HCT116 (cell line): ENCODE results near the gene MLANA. TPM values are rescaled to one million over a fixed set of nuclear protein-coding genes. Genes with fewer than 3 reads are reported as not detected.

Source experiments
- ATAC-seq: fragments of 200-7000 bp; cut with Tn5 transposase; 2 replicates; pipeline ENCODE4 v1.9.1; 2020; ENCODE audit warnings: mild to moderate bottlenecking, moderate library complexity
- BruUV-seq: library from RNA; stranded (reverse); fragments of 400-500 nt; replicated peaks from 2 replicates; lab custom pipeline; 2021; lab: Mats Ljungman, UMichigan
- CTCF ChIA-PET: fragments of 300-600 bp; sonication (Branson Sonifier 250); formaldehyde crosslinking; loops from one replicate; lab custom pipeline; 2021; ENCODE audit warnings: antibody characterized with exemption; lab: Charles Lee
- POLR2A ChIA-PET: fragments of 300-600, 350-600 bp; sonication (Branson Sonifier 250); formaldehyde crosslinking; loops from one replicate; lab custom pipeline; 2021; ENCODE audit warnings: antibody characterized with exemption; lab: Charles Lee
- RAD21 ChIA-PET, 2 experiments: fragments of 300-600 bp; sonication (Branson Sonifier 250); formaldehyde crosslinking; loops; one replicate each; lab custom pipeline; 2023; ENCODE audit warnings: low total read pairs in 2 of 2; ENCODE audit not compliant: uncharacterized antibody in 2 of 2, unreplicated experiment in 2 of 2, low non-redundant PET in 1 of 2; lab: Charles Lee
- DNase-seq: peaks from one replicate; pipeline ENCODE4 v3.0.0-alpha.2; 2010; ENCODE audit warnings: low read depth, low spot score
- H2AFZ ChIP-seq: fragments of 200-600 bp; shearing (Covaris generic), sonication (generic); 2 replicates; pipeline ENCODE4 v1.6.1; 2017; ENCODE audit warnings: low read depth, mixed run types, mixed read lengths, antibody characterized with exemption, low read length; ENCODE audit not compliant: poor library complexity, severe bottlenecking
- H3K27ac ChIP-seq: 2 replicates; pipeline ENCODE4 v1.5.1; 2012; ENCODE audit warnings: low read depth, low read length
- H3K27me3 ChIP-seq: fragments of 200-600 bp; sonication (generic); 2 replicates; pipeline ENCODE4 v1.6.1; 2016; ENCODE audit warnings: mixed run types, low read length, mixed read lengths; ENCODE audit not compliant: insufficient read depth
- H3K36me3 ChIP-seq, 2 experiments: fragments of 200-500 bp in 1 of 2; fragments of 200-600 bp in 1 of 2; sonication (Bioruptor generic) in 1 of 2; sonication (generic) in 1 of 2; 2 replicates each; pipeline versions ENCODE4 v1.5.1 to v1.6.1; 2014 to 2016; ENCODE audit warnings: low read length in 2 of 2, inconsistent platforms in 1 of 2, mixed read lengths in 1 of 2, mixed run types in 1 of 2; ENCODE audit not compliant: insufficient read depth in 2 of 2, control insufficient read depth in 1 of 2
- H3K4me1 ChIP-seq, 2 experiments: fragments of 200-600 bp in 1 of 2; sonication (generic) in 1 of 2; 2 replicates each; pipeline versions ENCODE4 v1.5.1 to v1.6.1; 2012 to 2017; ENCODE audit warnings: low read length in 2 of 2, inconsistent platforms in 1 of 2, mild to moderate bottlenecking in 1 of 2, mixed read lengths in 1 of 2, mixed run types in 1 of 2, moderate library complexity in 1 of 2; ENCODE audit not compliant: insufficient read depth in 2 of 2, control insufficient read depth in 1 of 2
- H3K4me2 ChIP-seq: fragments of 200-600 bp; sonication (generic); 2 replicates; pipeline ENCODE4 v1.6.1; 2017; ENCODE audit warnings: mixed run types, low read length, mixed read lengths
- H3K4me3 ChIP-seq, 2 experiments: fragments of 200-600 bp in 1 of 2; sonication (generic) in 1 of 2; replicated peaks in 1 of 2; 2 replicates each; pipeline ENCODE4 v1.5.1; 2011 to 2016; ENCODE audit warnings: low read length in 2 of 2, control low read depth in 1 of 2, low read depth in 1 of 2, mild to moderate bottlenecking in 1 of 2, mixed read lengths in 1 of 2, mixed run types in 1 of 2
- H3K79me2 ChIP-seq: fragments of 200-600 bp; sonication (generic); 2 replicates; pipeline ENCODE4 v1.6.1; 2017; ENCODE audit warnings: mild to moderate bottlenecking, mixed run types, low read length, moderate library complexity, mixed read lengths; ENCODE audit not compliant: insufficient read depth
- H3K9ac ChIP-seq: fragments of 200-600 bp; sonication (generic); 2 replicates; pipeline ENCODE4 v1.6.1; 2016; ENCODE audit warnings: low read length, mixed read lengths
- H3K9me2 ChIP-seq: fragments of 200-600 bp; sonication (generic), shearing (Covaris generic); 2 replicates; pipeline ENCODE4 v1.6.1; 2017; ENCODE audit warnings: mixed run types, mild to moderate bottlenecking, moderate library complexity; ENCODE audit not compliant: insufficient read depth
- H3K9me3 ChIP-seq, 2 experiments: fragments of 200-500 bp in 1 of 2; fragments of 200-600 bp in 1 of 2; sonication (Bioruptor generic) in 1 of 2; sonication (generic) in 1 of 2; 2 replicates each; pipeline ENCODE4 v1.6.1; 2014 to 2017; ENCODE audit warnings: low read length in 2 of 2, mixed read lengths in 2 of 2, inconsistent platforms in 1 of 2, low read depth in 1 of 2, mild to moderate bottlenecking in 1 of 2, mixed run types in 1 of 2, moderate library complexity in 1 of 2; ENCODE audit not compliant: control insufficient read depth in 1 of 2, insufficient read depth in 1 of 2
- H4K20me1 ChIP-seq: fragments of 200-600 bp; sonication (generic), shearing (Covaris generic); 2 replicates; pipeline ENCODE4 v1.6.1; 2017; ENCODE audit warnings: mixed run types, mild to moderate bottlenecking, moderate library complexity; ENCODE audit not compliant: insufficient read depth
- CBX3 ChIP-seq: IDR thresholded peaks from 2 replicates; pipeline ENCODE4 v1.6.1; 2012; ENCODE audit warnings: low read depth
- CEBPB ChIP-seq: IDR thresholded peaks from 2 replicates; pipeline ENCODE4 v1.6.1; 2012; ENCODE audit warnings: low read depth
- EGR1 ChIP-seq: IDR thresholded peaks from 2 replicates; pipeline ENCODE4 v1.6.1; 2012; ENCODE audit warnings: low read depth
- EZH2 ChIP-seq: fragments of 200-600 bp; sonication (generic); IDR thresholded peaks from 2 replicates; pipeline ENCODE4 v1.6.1; 2017; ENCODE audit warnings: antibody characterized with exemption, mixed run types
- EZH2phosphoT487 ChIP-seq: fragments of 200-600 bp; IDR thresholded peaks from 2 replicates; pipeline ENCODE4 v1.6.1; 2018; ENCODE audit warnings: antibody characterized with exemption, borderline replicate concordance
- FOSL1 ChIP-seq: IDR thresholded peaks from 2 replicates; pipeline ENCODE4 v1.6.1; 2012; ENCODE audit warnings: low read depth
- POLR2A ChIP-seq: IDR thresholded peaks from 2 replicates; pipeline ENCODE4 v1.7.0; 2011; ENCODE audit warnings: borderline replicate concordance; ENCODE audit not compliant: insufficient read depth, insufficient read length; ENCODE audit errors: extremely low read depth
- RAD21 ChIP-seq: IDR thresholded peaks from 2 replicates; pipeline ENCODE4 v1.6.1; 2012; ENCODE audit warnings: low read depth, mild to moderate bottlenecking
- SIN3A ChIP-seq: IDR thresholded peaks from 2 replicates; pipeline ENCODE4 v1.6.1; 2012; ENCODE audit warnings: low read depth
- SRF ChIP-seq: IDR thresholded peaks from 2 replicates; pipeline ENCODE4 v1.6.1; 2012; ENCODE audit warnings: low read depth
- TCF7L2 ChIP-seq: IDR thresholded peaks from 2 replicates; pipeline ENCODE4 v1.7.0; 2011; ENCODE audit warnings: borderline replicate concordance, inconsistent platforms; ENCODE audit not compliant: insufficient read depth, insufficient read length; ENCODE audit errors: extremely low read depth
- ZNF274 ChIP-seq: fragments of 200-500 bp; sonication (Bioruptor generic); IDR thresholded peaks from 2 replicates; pipeline ENCODE4 v1.6.1; 2014; ENCODE audit warnings: mild to moderate bottlenecking, low read depth, low read length, inconsistent platforms
- intact Hi-C: fragments of 100-400 bp; cut with micrococcal nuclease; formaldehyde crosslinking; loops from 2 replicates; pipeline ENCODE4 v1.10.0; 2022
- total RNA-seq: library from RNA; stranded (reverse); gene quantifications from one replicate; pipeline ENCODE4 v1.2.1, GENCODE V29; 2021; ENCODE audit not compliant: unreplicated experiment
- TF ChIP-seq, protein P1 (sequence below): IDR thresholded peaks from 2 replicates; pipeline ENCODE4 v1.6.1; 2012
- TF ChIP-seq, protein P2 (sequence below): IDR thresholded peaks from 2 replicates; pipeline ENCODE4 v1.6.1; 2012
- TF ChIP-seq, protein P3 (sequence below), 3 experiments: fragments of 200-600 bp in 1 of 3; sonication (generic) in 1 of 3; IDR thresholded peaks in 2 of 3; conservative IDR thresholded peaks in 1 of 3; 2 replicates each; pipeline ENCODE4 v1.5.1; 2012 to 2017; ENCODE audit warnings: low read depth in 2 of 3, low read length in 2 of 3, antibody characterized with exemption in 1 of 3, borderline replicate concordance in 1 of 3, control low read depth in 1 of 3, mild to moderate bottlenecking in 1 of 3, mixed read lengths in 1 of 3, mixed run types in 1 of 3, moderate library complexity in 1 of 3; ENCODE audit not compliant: insufficient read depth in 1 of 3
- TF ChIP-seq, protein P4 (sequence below): IDR thresholded peaks from 2 replicates; pipeline ENCODE4 v1.6.1; 2011; ENCODE audit warnings: mild to moderate bottlenecking, low read length, moderate library complexity; ENCODE audit not compliant: insufficient replicate concordance; ENCODE audit errors: extremely low read depth

MLANA gene
- total RNA-seq, 1 experiment from 2014 or later, result not detected

DNA sequence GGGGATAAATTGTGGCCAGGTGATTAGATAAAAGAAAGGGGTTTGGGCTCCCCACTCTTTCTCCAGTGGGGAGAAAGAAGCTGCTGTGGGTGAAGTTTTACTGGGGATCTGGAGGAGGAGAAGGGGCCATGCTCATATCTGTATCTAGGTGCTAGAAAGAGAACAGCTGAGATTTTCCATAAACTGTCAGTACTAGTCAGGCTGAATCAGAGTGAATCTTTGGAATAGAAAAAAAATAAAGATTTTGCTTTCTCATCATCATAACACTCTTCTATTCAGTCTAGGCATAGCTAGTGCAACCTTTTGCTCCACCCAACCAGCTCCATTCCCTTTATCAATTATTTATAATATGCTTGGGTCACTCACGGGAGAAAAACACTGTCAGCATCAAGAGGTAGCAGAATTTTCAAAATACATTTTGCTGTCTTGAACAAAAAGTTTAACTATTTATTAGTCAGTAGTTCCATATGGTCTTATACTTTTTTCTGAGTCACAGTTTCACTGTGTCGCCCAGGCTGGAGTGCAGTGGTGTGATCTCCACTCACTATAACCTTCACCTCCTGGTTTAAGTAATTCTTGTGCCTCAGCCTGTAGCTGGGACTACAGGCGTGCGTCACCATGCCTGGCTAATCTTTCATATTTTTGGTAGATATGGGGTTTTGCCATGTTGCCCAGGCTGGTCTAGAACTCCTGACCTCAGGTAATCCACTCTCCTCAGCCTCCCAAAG, 36.5 kb upstream of the MLANA start:
- RAD21 ChIA-PET, result interaction anchor here in 1 of 2 experiments (0.6 kb wide), 1 partner anchor 11 kb away, joined by 8 read pairs; no protein-coding TSS in a partner anchor

More for the DNA sequence above, 36.5 kb upstream of the MLANA start:
- no peak overlapping the region for H3K4me2 ChIP-seq
- H3K27ac ChIP-seq, result no peak overlapping the region
- no peak overlapping the region for H2AFZ ChIP-seq
- H3K36me3 ChIP-seq, result no peaks in the 10 kb centered on the region
- intact Hi-C loops, result no loop called here
- no peak for DNase-seq
- no peaks in the 10 kb centered on the region for H3K9me2 ChIP-seq
- no peaks in the 10 kb centered on the region for H3K4me1 ChIP-seq
- TF ChIP-seq SIN3A (no peak), FOSL1 (no peak), EGR1 (no peak), EZH2 (no peak), CEBPB (no peak), TCF7L2 (no peak), RAD21 (no peak), SRF (no peak), POLR2A (no peak), CBX3 (no peak), ZNF274 (no peak), EZH2phosphoT487 (no peak)
- TF ChIP-seq, protein P1, sequence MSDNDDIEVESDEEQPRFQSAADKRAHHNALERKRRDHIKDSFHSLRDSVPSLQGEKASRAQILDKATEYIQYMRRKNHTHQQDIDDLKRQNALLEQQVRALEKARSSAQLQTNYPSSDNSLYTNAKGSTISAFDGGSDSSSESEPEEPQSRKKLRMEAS, result no peak
- TF ChIP-seq, protein P2, sequence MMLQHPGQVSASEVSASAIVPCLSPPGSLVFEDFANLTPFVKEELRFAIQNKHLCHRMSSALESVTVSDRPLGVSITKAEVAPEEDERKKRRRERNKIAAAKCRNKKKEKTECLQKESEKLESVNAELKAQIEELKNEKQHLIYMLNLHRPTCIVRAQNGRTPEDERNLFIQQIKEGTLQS, result no peak
- TF ChIP-seq, protein P3, sequence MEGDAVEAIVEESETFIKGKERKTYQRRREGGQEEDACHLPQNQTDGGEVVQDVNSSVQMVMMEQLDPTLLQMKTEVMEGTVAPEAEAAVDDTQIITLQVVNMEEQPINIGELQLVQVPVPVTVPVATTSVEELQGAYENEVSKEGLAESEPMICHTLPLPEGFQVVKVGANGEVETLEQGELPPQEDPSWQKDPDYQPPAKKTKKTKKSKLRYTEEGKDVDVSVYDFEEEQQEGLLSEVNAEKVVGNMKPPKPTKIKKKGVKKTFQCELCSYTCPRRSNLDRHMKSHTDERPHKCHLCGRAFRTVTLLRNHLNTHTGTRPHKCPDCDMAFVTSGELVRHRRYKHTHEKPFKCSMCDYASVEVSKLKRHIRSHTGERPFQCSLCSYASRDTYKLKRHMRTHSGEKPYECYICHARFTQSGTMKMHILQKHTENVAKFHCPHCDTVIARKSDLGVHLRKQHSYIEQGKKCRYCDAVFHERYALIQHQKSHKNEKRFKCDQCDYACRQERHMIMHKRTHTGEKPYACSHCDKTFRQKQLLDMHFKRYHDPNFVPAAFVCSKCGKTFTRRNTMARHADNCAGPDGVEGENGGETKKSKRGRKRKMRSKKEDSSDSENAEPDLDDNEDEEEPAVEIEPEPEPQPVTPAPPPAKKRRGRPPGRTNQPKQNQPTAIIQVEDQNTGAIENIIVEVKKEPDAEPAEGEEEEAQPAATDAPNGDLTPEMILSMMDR (IDR thresholded peaks at IDR 0.05 in 2 of 3, conservative IDR thresholded peaks at IDR 0.05 in 1 of 3; ENCODE audit: borderline replicate concordance in 1 of 3, insufficient read depth in 1 of 3, low read depth in 2 of 3, low read length in 2 of 3), result no peak
- TF ChIP-seq, protein P4, sequence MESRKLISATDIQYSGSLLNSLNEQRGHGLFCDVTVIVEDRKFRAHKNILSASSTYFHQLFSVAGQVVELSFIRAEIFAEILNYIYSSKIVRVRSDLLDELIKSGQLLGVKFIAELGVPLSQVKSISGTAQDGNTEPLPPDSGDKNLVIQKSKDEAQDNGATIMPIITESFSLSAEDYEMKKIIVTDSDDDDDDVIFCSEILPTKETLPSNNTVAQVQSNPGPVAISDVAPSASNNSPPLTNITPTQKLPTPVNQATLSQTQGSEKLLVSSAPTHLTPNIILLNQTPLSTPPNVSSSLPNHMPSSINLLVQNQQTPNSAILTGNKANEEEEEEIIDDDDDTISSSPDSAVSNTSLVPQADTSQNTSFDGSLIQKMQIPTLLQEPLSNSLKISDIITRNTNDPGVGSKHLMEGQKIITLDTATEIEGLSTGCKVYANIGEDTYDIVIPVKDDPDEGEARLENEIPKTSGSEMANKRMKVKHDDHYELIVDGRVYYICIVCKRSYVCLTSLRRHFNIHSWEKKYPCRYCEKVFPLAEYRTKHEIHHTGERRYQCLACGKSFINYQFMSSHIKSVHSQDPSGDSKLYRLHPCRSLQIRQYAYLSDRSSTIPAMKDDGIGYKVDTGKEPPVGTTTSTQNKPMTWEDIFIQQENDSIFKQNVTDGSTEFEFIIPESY, result no peak
- TF ChIP-seq, all 23 proteins: peak for 0
- Histone ChIP-seq H4K20me1 (no peaks in the 10 kb centered on the region), H3K79me2 (no peaks in the 10 kb centered on the region), H3K9me3 (no peaks in the 10 kb centered on the region), H3K27me3 (no peaks in the 10 kb centered on the region), H3K9ac (no peak overlapping the region), H3K4me3 (no peak overlapping the region)
- CTCF ChIA-PET, result no interaction called here
- no TSS peak for BruUV-seq
- ATAC-seq, result no peak
- POLR2A ChIA-PET, result no interaction called here
